Stimulated activated naive B cell treated with anti-CD40 and anti-IgM and Interleukin-4, amounts not matched to agents 10 μg/mL and 1 μg/mL and 100 μg/mL, for 72 hours (primary cell): ENCODE results near the gene TNFSF12.

Experiments
- ATAC-seq, 2 donors: fragments of 150-1000 bp; cut with Tn5 transposase; replicated peaks; 2 replicates each; pipeline ENCODE4 v1.10.0; 2021; ENCODE audit warnings: moderate library complexity in 1 of 2
- DNase-seq: peaks from one replicate; pipeline ENCODE4 v3.0.0; 2021
- H3K27ac Mint-ChIP-seq: one replicate; pipeline ENCODE4 v1.8.0; 2022; ENCODE audit warnings: mild to moderate bottlenecking, mixed read lengths
- H3K27me3 Mint-ChIP-seq, 2 donors: one replicate each; pipeline ENCODE4 v1.8.0; 2022; ENCODE audit warnings: mixed read lengths in 2 of 2
- H3K36me3 Mint-ChIP-seq, 2 donors: one replicate each; pipeline ENCODE4 v1.8.0; 2022; ENCODE audit warnings: mixed read lengths in 2 of 2, mild to moderate bottlenecking in 1 of 2
- H3K4me1 Mint-ChIP-seq, 2 donors: one replicate each; pipeline ENCODE4 v1.8.0; 2022; ENCODE audit warnings: mixed read lengths in 2 of 2, mild to moderate bottlenecking in 1 of 2
- H3K4me3 Mint-ChIP-seq, 2 donors: one replicate each; pipeline ENCODE4 v1.8.0; 2022; ENCODE audit warnings: mild to moderate bottlenecking in 2 of 2, mixed read lengths in 2 of 2, moderate library complexity in 1 of 2
- H3K9me3 Mint-ChIP-seq, 2 donors: one replicate each; pipeline ENCODE4 v1.8.0; 2022; ENCODE audit warnings: mixed read lengths in 2 of 2, mild to moderate bottlenecking in 1 of 2

Gene TNFSF12

DNA sequence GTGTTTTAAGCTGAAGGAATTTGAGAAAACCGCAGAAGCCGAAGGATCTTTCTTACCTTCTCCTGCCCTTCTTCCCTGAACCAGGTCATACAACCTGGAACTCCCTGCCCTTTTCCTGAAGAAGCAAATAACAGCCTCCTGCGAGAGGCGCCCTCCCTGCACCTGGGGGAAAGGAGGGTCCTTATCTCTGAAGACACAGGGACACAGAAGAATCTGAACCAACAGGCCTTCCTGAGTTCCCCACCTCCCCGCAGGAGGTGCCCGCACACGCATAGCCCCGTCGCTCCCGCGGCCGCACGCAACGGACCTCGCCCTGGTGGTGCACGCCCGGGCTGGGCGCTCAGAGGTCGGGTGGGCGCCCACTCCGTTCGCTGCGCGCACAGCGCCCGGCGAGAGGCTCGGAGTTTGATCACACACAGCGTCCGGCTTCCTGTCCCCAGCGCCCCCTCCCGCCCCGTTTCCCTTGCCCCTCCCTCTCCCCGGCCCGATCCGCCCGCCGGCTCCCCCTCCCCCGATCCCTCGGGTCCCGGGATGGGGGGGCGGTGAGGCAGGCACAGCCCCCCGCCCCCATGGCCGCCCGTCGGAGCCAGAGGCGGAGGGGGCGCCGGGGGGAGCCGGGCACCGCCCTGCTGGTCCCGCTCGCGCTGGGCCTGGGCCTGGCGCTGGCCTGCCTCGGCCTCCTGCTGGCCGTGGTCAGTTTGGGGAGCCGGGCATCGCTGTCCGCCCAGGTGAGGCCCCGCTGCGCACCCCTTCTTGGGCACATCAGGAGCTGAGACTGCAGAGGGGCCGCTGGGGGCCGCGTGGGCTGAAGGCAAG, at the start of gene TNFSF12:
TSS of gene TNFSF12 (plus strand) at position 474 of the 816 bp plus-strand sequence. CDS start at position 570, 96 bp downstream.
- Mint-ChIP-seq H3K9me3 (no peaks in the 10 kb centered on the region), H3K27ac (peak within 1 kb of the TSS; percentile 88), H3K27me3 (no peaks in the 10 kb centered on the region), H3K36me3 (peaks cover 0 to 2% of the 10 kb centered on the region in 2 donors), H3K4me1 (peaks cover 38 to 58% of the 10 kb centered on the region in 2 donors), H3K4me3 (peak within 1 kb of the TSS; percentile 83 to 88)
- DNase-seq (no peak), ATAC-seq (peak; percentile 53 to 60)

GRCh38 chr17:7499161-7499560, 49.7 kb upstream of the TNFSF12 start:
- no peak for DNase-seq
- no peak overlapping the region for H3K4me3 Mint-ChIP-seq
- no peaks in the 10 kb centered on the region for H3K27me3 Mint-ChIP-seq
- H3K27ac Mint-ChIP-seq, result peak overlapping the region; percentile 87
- no peak for ATAC-seq
- no peaks in the 10 kb centered on the region for H3K9me3 Mint-ChIP-seq
- H3K4me1 Mint-ChIP-seq, result peaks cover 4 to 6% of the 10 kb centered on the region in 2 donors
- peaks cover 55 to 74% of the 10 kb centered on the region in 2 donors for H3K36me3 Mint-ChIP-seq

DNA sequence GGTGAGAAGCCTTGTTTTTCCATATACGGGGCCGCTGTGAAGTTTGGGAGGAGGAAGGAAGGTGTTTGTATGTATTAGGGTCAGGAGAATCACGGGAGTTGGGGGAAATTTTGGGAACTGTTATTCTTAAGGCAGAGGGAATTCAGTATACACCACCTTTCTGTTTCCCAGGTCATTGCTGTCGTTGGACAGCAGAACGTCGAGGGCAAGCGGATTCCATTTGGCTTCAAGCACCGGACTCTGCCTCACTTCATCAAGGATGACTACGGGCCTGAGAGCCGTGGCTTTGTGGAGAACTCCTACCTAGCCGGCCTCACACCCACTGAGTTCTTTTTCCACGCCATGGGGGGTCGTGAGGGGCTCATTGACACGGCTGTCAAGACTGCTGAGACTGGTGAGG, 47.1 kb upstream of the TNFSF12 start:
- Mint-ChIP-seq H3K9me3 (no peaks in the 10 kb centered on the region), H3K36me3 (peaks cover 50 to 67% of the 10 kb centered on the region in 2 donors), H3K4me3 (no peak overlapping the region), H3K27ac (peak overlapping the region; percentile 20), H3K27me3 (no peaks in the 10 kb centered on the region), H3K4me1 (peaks cover 2 to 4% of the 10 kb centered on the region in 2 donors)
- ATAC-seq (no peak), DNase-seq (no peak)

- ATAC-seq, result no peak
Measured at GRCh38 chr17:7502171-7502847, 46.5 kb upstream of the TNFSF12 start.

GRCh38 chr17:7502987-7503386, 45.9 kb upstream of the TNFSF12 start:
- peak overlapping the region; percentile 69 for H3K27ac Mint-ChIP-seq
- H3K9me3 Mint-ChIP-seq, result no peaks in the 10 kb centered on the region
- DNase-seq, result no peak

More at GRCh38 chr17:7502171-7502847, 46.5 kb upstream of the TNFSF12 start:
- Mint-ChIP-seq H3K27me3 (no peaks in the 10 kb centered on the region), H3K4me3 (no peak overlapping the region), H3K36me3 (peaks cover 47 to 64% of the 10 kb centered on the region in 2 donors), H3K27ac (peak overlapping the region; percentile 51), H3K9me3 (no peaks in the 10 kb centered on the region), H3K4me1 (peaks cover 2 to 4% of the 10 kb centered on the region in 2 donors)
- no peak for DNase-seq

GRCh38 chr17:7503521-7503920, 45.3 kb upstream of the TNFSF12 start:
- H3K27ac Mint-ChIP-seq, result peak overlapping the region; percentile 63
- H3K9me3 Mint-ChIP-seq, result no peaks in the 10 kb centered on the region
- no peak for ATAC-seq
- H3K27me3 Mint-ChIP-seq, result no peaks in the 10 kb centered on the region
- peaks cover 50 to 67% of the 10 kb centered on the region in 2 donors for H3K36me3 Mint-ChIP-seq
- peaks cover 2 to 4% of the 10 kb centered on the region in 2 donors for H3K4me1 Mint-ChIP-seq
- no peak overlapping the region for H3K4me3 Mint-ChIP-seq
- DNase-seq, result no peak

More at GRCh38 chr17:7502987-7503386, 45.9 kb upstream of the TNFSF12 start:
- Mint-ChIP-seq H3K4me1 (peaks cover 2 to 4% of the 10 kb centered on the region in 2 donors), H3K36me3 (peaks cover 44 to 62% of the 10 kb centered on the region in 2 donors), H3K4me3 (no peak overlapping the region), H3K27me3 (no peaks in the 10 kb centered on the region)
- ATAC-seq, result no peak

GRCh38 chr17:7508145-7508544, 40.7 kb upstream of the TNFSF12 start:
- no peak for ATAC-seq
- Mint-ChIP-seq H3K36me3 (peaks cover 55 to 65% of the 10 kb centered on the region in 2 donors), H3K9me3 (no peaks in the 10 kb centered on the region), H3K27ac (peak overlapping the region; percentile 81), H3K4me3 (no peak overlapping the region), H3K4me1 (peaks cover 0 to 5% of the 10 kb centered on the region in 2 donors), H3K27me3 (no peaks in the 10 kb centered on the region)
- DNase-seq, result no peak

GRCh38 chr17:7508846-7509245, 40.0 kb upstream of the TNFSF12 start:
- no peak for DNase-seq

DNA sequence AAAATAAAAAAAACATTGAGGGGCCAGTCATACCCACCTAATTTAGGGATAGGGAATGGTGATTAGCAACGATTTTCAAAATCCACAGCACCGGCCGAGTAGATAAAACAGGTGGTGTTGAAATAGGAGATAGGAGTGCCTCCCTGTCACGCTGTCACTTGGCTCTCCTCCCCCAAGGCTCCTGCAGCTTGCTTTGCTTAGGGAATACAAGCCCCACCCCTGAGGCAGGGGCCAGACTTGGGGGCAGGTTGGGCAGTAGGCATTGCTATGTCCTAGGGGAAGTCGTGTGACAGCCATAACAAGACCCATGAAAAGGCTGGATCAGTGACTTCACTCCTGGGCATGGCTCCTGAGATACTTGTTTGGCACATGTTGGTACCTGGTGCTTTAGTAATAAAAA, 38.9 kb upstream of the TNFSF12 start:
- H3K36me3 Mint-ChIP-seq, result peaks cover 56 to 64% of the 10 kb centered on the region in 2 donors
- no peak overlapping the region for H3K4me3 Mint-ChIP-seq
- DNase-seq (no peak), ATAC-seq (no peak)
- H3K9me3 Mint-ChIP-seq, result no peaks in the 10 kb centered on the region
- H3K27ac Mint-ChIP-seq, result no peak overlapping the region
- H3K4me1 Mint-ChIP-seq, result peaks cover 8 to 16% of the 10 kb centered on the region in 2 donors
- H3K27me3 Mint-ChIP-seq, result no peaks in the 10 kb centered on the region

More at GRCh38 chr17:7508846-7509245, 40.0 kb upstream of the TNFSF12 start:
- Mint-ChIP-seq H3K4me3 (no peak overlapping the region), H3K9me3 (no peaks in the 10 kb centered on the region), H3K27me3 (no peaks in the 10 kb centered on the region), H3K36me3 (peaks cover 58 to 65% of the 10 kb centered on the region in 2 donors), H3K4me1 (peaks cover 5 to 12% of the 10 kb centered on the region in 2 donors), H3K27ac (no peak overlapping the region)
- no peak for ATAC-seq

DNA sequence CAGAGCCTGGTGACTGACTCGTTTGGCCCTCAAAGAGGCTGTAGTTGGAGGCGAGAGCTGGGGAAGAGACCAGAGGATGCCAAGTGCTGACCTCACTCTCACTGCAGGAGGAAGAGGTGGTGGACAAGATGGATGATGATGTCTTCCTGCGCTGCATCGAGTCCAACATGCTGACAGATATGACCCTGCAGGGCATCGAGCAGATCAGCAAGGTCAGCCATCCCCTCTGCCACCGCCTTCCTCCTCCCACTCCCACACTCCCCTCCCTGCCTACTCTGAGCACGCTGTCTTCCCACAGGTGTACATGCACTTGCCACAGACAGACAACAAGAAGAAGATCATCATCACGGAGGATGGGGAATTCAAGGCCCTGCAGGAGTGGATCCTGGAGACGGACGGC, 37.8 kb upstream of the TNFSF12 start:
- Mint-ChIP-seq H3K27me3 (no peaks in the 10 kb centered on the region), H3K4me1 (peaks cover 8 to 16% of the 10 kb centered on the region in 2 donors), H3K4me3 (no peak overlapping the region), H3K27ac (peak overlapping the region; percentile 70), H3K9me3 (no peaks in the 10 kb centered on the region), H3K36me3 (peaks cover 54 to 63% of the 10 kb centered on the region in 2 donors)
- ATAC-seq, result no peak
- no peak for DNase-seq

DNA sequence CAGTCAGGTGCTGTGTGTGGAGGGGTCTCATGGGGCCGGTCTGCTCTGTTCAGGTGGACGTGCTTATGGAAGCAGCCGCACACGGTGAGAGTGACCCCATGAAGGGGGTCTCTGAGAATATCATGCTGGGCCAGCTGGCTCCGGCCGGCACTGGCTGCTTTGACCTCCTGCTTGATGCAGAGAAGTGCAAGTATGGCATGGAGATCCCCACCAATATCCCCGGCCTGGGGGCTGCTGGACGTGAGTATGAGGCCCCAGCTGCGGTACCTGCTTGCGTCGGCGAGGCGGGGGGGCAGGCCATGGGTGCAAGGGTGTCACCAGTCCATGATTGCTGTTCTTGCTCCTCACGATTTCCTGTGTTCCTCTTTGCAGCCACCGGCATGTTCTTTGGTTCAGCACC, 36.8 kb upstream of the TNFSF12 start:
- peaks cover 50 to 57% of the 10 kb centered on the region in 2 donors for H3K36me3 Mint-ChIP-seq
- no peak for ATAC-seq
- H3K9me3 Mint-ChIP-seq, result no peaks in the 10 kb centered on the region
- H3K4me3 Mint-ChIP-seq, result no peak overlapping the region
- DNase-seq, result no peak
- H3K27me3 Mint-ChIP-seq, result no peaks in the 10 kb centered on the region
- H3K4me1 Mint-ChIP-seq, result peaks cover 8 to 16% of the 10 kb centered on the region in 2 donors
- no peak overlapping the region for H3K27ac Mint-ChIP-seq

DNA sequence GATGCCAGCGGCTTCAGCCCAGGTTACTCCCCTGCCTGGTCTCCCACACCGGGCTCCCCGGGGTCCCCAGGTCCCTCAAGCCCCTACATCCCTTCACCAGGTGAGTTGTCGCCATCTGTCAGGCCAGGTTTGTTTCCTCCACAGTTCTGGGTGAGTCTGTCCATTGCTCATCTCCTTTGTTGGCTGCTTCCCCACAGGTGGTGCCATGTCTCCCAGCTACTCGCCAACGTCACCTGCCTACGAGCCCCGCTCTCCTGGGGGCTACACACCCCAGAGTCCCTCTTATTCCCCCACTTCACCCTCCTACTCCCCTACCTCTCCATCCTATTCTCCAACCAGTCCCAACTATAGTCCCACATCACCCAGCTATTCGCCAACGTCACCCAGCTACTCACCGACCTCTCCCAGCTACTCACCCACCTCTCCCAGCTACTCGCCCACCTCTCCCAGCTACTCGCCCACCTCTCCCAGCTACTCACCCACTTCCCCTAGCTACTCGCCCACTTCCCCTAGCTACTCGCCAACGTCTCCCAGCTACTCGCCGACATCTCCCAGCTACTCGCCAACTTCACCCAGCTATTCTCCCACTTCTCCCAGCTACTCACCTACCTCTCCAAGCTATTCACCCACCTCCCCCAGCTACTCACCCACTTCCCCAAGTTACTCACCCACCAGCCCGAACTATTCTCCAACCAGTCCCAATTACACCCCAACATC, 35.9 kb upstream of the TNFSF12 start:
- Mint-ChIP-seq H3K27ac (peak overlapping the region; percentile 20), H3K4me3 (no peak overlapping the region), H3K36me3 (peaks cover 48 to 57% of the 10 kb centered on the region in 2 donors), H3K27me3 (no peaks in the 10 kb centered on the region), H3K4me1 (peaks cover 8 to 16% of the 10 kb centered on the region in 2 donors), H3K9me3 (no peaks in the 10 kb centered on the region)
- ATAC-seq (no peak), DNase-seq (no peak)

- Mint-ChIP-seq H3K36me3 (peaks cover 39 to 50% of the 10 kb centered on the region in 2 donors), H3K27ac (peak overlapping the region; percentile 31), H3K27me3 (no peaks in the 10 kb centered on the region), H3K4me3 (no peak overlapping the region), H3K9me3 (no peaks in the 10 kb centered on the region), H3K4me1 (peaks cover 8 to 16% of the 10 kb centered on the region in 2 donors)
- DNase-seq (no peak), ATAC-seq (no peak)
Measured at GRCh38 chr17:7513850-7514419, 34.9 kb upstream of the TNFSF12 start.
